Lower lobe of right lung (tissue), 2 donors: ENCODE measurements around the gene ADCK1. TPM values are rescaled to one million over a fixed set of nuclear protein-coding genes. Genes with fewer than 3 reads are reported as not detected.

Source experiments
- ATAC-seq, 2 donors: fragments of 200-7000 bp; cut with Tn5 transposase; one replicate each; pipeline ENCODE4 v1.9.1; 2020 to 2022; ENCODE audit warnings: mild to moderate bottlenecking in 2 of 2, moderate library complexity in 2 of 2
- DNase-seq: peaks from one replicate; pipeline ENCODE4 v3.0.0-alpha.2; 2020
- H3K27ac ChIP-seq: fragments of 200-600 bp; one replicate; pipeline ENCODE4 v1.8.0; 2022
- H3K27me3 ChIP-seq: fragments of 200-600 bp; one replicate; pipeline ENCODE4 v1.8.0; 2022; ENCODE audit warnings: low read depth
- H3K36me3 ChIP-seq: fragments of 200-600 bp; one replicate; pipeline ENCODE4 v1.8.0; 2022; ENCODE audit warnings: mild to moderate bottlenecking
- H3K4me1 ChIP-seq: fragments of 200-600 bp; one replicate; pipeline ENCODE4 v1.8.0; 2022
- H3K4me3 ChIP-seq: fragments of 200-600 bp; one replicate; pipeline ENCODE4 v1.8.0; 2022; ENCODE audit warnings: mild to moderate bottlenecking
- H3K9me3 ChIP-seq: fragments of 200-600 bp; one replicate; pipeline ENCODE4 v1.8.0; 2022
- intact Hi-C: fragments of 100-400 bp; cut with DNase I; formaldehyde crosslinking; loops from one replicate; pipeline ENCODE4 v1.11.0; 2022
- total RNA-seq: library from RNA; stranded (reverse); fragmentation: NEBNext Ultra II Directional; extraction: Animal tissue kit (Norgen Biotek cat#: 25700); gene quantifications from one replicate; pipeline ENCODE4 v1.2.1, GENCODE V29; 2021
- TF ChIP-seq, protein P1 (sequence below): fragments of 200-600 bp; IDR thresholded peaks from one replicate; pipeline ENCODE4 v1.8.0; 2022; ENCODE audit warnings: antibody characterized with exemption, mild to moderate bottlenecking
- donor health status: DM: no; HTN: yes; CAD: no; lungs with severe emphysema.

The ADCK1 gene
- total RNA-seq, 1 donor from 2014 or later = 7.4 TPM

DNA sequence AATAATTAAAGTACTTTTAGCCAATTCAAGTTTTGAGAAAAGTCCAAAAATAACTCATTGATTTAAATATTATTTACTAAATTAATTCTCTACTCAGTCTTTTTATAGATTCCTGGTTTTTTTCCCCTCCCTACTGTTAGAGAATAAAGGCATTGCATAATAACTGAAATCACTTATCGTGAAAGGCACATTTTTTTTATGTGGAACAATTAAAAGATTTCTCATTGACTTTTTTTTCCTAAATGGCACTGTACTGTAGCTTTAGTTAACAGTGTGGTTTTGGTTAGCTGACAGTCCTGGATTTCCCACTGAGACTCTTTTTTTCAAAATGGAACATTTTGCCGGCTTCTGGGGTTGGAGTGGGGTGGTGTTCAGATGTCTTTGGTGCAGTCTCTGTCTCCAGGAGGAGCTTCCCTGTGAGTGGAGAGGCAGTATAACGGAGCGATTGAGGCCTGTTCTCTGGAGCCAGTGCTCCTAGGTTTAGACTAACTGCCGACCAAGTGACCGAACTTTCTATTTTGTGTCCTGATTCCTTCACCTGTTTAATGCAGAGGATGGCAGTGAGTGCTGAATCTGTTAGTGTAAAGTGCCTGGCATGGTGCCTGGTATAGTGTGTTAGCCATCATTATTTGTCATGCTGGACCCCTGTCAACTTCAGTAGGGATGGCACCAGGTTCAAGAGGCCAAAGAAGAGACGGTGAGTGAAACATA, 117.7 kb downstream of the ADCK1 start:
- DNase-seq (no peak), ATAC-seq (no peak)
- intact Hi-C loops = no loop called here
- no peak overlapping the region for H3K4me3 ChIP-seq
- H3K4me1 ChIP-seq = no peaks in the 10 kb centered on the region
- no peaks in the 10 kb centered on the region for H3K36me3 ChIP-seq
- no peak overlapping the region for H3K27ac ChIP-seq
- H3K27me3 ChIP-seq = no peaks in the 10 kb centered on the region
- H3K9me3 ChIP-seq = no peaks in the 10 kb centered on the region
- TF ChIP-seq, protein P1, sequence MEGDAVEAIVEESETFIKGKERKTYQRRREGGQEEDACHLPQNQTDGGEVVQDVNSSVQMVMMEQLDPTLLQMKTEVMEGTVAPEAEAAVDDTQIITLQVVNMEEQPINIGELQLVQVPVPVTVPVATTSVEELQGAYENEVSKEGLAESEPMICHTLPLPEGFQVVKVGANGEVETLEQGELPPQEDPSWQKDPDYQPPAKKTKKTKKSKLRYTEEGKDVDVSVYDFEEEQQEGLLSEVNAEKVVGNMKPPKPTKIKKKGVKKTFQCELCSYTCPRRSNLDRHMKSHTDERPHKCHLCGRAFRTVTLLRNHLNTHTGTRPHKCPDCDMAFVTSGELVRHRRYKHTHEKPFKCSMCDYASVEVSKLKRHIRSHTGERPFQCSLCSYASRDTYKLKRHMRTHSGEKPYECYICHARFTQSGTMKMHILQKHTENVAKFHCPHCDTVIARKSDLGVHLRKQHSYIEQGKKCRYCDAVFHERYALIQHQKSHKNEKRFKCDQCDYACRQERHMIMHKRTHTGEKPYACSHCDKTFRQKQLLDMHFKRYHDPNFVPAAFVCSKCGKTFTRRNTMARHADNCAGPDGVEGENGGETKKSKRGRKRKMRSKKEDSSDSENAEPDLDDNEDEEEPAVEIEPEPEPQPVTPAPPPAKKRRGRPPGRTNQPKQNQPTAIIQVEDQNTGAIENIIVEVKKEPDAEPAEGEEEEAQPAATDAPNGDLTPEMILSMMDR = no peak

DNA sequence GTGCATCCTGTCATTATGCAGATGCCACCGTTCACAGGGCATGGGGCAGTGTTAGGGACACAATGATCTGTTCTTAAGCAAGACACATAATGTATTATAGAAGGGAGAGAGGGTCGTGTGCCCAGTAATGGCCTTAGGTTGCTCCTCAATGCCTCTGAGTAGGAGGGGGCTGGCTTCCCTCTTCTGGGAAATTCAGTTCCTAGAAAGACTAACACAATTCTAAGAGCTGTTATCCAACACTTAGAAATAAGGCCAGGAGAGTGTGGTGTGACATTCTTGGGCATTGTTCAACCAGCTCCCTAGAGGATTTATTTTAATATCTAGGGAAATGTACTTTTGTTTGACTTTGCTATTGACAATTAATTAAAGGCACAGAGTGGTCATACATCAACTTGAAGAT, 118.5 kb downstream of the ADCK1 start:
- no peak for DNase-seq
- no peak overlapping the region for H3K27ac ChIP-seq
- H3K9me3 ChIP-seq = no peaks in the 10 kb centered on the region
- H3K4me3 ChIP-seq = no peak overlapping the region
- H3K36me3 ChIP-seq = no peaks in the 10 kb centered on the region
- ATAC-seq = no peak
- H3K27me3 ChIP-seq = no peaks in the 10 kb centered on the region
- H3K4me1 ChIP-seq = no peaks in the 10 kb centered on the region
- TF ChIP-seq, protein P1 = no peak
- intact Hi-C loops = no loop called here

DNA sequence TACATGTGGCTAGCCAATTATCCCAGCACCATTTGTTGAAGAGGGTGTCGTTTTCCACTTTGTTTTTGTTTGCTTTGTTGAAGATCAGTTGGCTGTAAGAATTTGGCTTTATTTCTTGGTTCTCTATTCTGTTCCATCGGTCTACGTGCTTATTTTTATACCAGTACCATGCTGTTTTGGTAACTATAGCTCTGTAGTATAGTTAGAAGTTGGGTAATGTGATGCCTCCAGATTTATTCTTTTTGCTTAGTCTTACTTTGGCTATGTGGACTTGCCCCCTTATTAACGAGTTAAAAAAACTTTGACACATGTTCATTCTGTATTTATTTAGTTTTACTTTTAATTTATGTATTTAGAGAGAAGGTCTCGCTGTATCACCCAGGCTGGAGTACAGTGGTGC, 120.4 kb downstream of the ADCK1 start:
- no peaks in the 10 kb centered on the region for H3K4me1 ChIP-seq
- H3K27me3 ChIP-seq = no peaks in the 10 kb centered on the region
- H3K4me3 ChIP-seq = no peak overlapping the region
- no peaks in the 10 kb centered on the region for H3K9me3 ChIP-seq
- TF ChIP-seq, protein P1 = no peak
- ATAC-seq = no peak
- H3K36me3 ChIP-seq = peaks cover 8% of the 10 kb centered on the region
- H3K27ac ChIP-seq = no peak overlapping the region
- no peak for DNase-seq
- intact Hi-C loops = no loop called here

DNA sequence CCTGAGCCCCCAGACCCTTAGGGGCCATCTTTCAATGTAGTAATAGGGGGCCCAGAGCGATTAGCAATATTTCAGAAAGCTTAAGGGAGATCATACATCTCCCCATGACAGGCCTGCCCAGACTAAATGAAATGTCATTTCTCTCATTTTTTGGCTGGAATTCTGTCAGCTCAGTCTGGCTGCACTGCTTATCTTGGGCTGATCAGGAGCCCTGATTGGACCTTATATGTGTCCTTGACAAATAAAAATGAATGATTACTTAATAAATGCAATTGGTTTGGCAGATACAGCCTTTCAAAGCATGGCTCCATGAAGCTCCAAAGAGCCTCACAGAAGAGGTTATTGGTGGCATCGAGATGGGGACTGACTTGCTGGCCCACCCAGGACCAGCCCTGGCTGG, 121.9 kb downstream of the ADCK1 start:
- Histone ChIP-seq H3K4me3 (no peak overlapping the region), H3K4me1 (no peaks in the 10 kb centered on the region), H3K9me3 (no peaks in the 10 kb centered on the region), H3K27me3 (no peaks in the 10 kb centered on the region), H3K27ac (no peak overlapping the region), H3K36me3 (peaks cover 9% of the 10 kb centered on the region)
- intact Hi-C loops = no loop called here
- TF ChIP-seq, protein P1 = no peak
- ATAC-seq = no peak
- no peak for DNase-seq

DNA sequence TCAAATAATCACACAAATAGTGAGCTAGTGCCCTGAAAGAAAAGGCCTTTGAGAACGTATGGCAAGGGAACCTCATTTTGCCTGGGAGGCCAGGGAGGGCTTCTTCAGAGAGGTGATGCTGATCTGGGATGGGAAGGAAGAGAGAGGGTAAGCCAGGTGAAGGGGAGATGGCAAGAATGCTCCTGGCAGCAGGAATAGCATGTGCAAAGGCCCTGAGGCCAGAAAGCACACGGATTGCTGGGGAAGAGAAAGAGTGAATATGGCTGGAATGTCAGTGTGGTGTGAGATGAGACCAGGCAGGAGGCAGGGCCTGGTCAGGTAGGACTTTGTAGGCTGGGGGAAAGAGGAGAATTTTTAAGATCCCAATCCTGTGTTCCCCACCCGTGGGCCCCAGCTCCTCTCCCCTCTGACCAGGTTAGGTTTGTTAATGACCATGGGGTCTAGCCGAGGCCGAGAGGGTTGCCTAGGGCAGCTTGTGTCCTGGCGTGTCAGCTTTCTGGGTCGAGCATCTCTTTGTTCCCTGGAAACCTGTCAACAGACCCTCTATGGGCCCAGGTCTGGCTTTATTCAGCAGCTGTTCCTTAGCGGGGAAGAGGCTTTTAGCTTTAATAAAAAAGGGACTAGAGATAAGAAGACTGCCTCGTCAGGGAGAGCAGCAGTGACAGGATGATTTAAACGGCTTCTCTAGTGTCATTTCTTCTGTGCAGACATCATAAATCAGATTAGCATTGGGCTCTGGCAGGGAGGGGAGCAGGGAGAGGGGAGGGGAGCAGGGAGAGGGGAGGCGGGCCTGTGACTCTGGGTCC, 123.4 kb downstream of the ADCK1 start:
- Histone ChIP-seq H3K4me3 (no peak overlapping the region), H3K36me3 (peaks cover 12% of the 10 kb centered on the region), H3K27ac (no peak overlapping the region), H3K9me3 (no peaks in the 10 kb centered on the region), H3K27me3 (no peaks in the 10 kb centered on the region), H3K4me1 (no peaks in the 10 kb centered on the region)
- DNase-seq = no peak
- TF ChIP-seq, protein P1 = no peak
- intact Hi-C loops = no loop called here
- no peak for ATAC-seq
